Measurements from ENCODE around the gene HAPLN1. TPM values are rescaled to one million over a fixed set of nuclear protein-coding genes. Genes with fewer than 3 reads are reported as not detected.

Gene HAPLN1
- total RNA-seq, 1 donor from 2014 or later, result 5.7 TPM

DNA sequence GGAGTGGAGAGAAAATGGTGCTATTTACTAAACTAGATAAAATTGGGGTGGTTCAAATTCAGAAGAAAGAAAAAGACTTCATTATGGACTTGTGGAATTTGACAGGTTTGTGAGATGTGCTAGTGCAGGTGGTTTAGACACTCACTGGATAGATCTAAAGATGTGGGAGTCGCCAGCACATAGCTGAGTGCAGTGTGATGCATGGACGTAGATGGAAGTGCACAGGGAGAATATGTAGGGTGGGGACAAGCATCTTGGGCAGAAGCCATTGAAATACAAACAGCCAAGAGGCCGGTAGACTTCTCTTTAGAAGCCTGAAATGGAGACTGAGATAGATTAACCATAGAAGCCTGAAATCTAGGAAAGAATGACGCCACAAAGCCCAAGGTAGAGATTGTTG is 10.7 kb downstream of the HAPLN1 start:
- H3K9me3 Mint-ChIP-seq, result peaks cover 20% of the 10 kb centered on the region
- no peaks in the 10 kb centered on the region for H3K27me3 Mint-ChIP-seq (ENCODE audit: insufficient read depth, low read depth)
- Histone ChIP-seq H3K4me3 (no peak overlapping the region), H2AFZ (replicated peaks) (no peak overlapping the region), H3F3A (ENCODE audit: low read depth) (peaks cover 4% of the 10 kb centered on the region), H3K36me3 (no peaks in the 10 kb centered on the region), H3K27ac (no peak overlapping the region), H3K9ac (no peak overlapping the region), H3K27me3 (no peaks in the 10 kb centered on the region), H3K4me2 (no peak overlapping the region), H3K4me1 (peaks cover 5% of the 10 kb centered on the region), H3K9me3 (ENCODE audit: low read depth) (peaks cover 5% of the 10 kb centered on the region), H3K79me2 (ENCODE audit: low read depth) (no peaks in the 10 kb centered on the region), H4K20me1 (ENCODE audit: low read depth) (no peaks in the 10 kb centered on the region)
- H3K27ac Mint-ChIP-seq, result no peak overlapping the region
- H3K4me3 Mint-ChIP-seq, result no peak overlapping the region
- H3K4me1 Mint-ChIP-seq, result no peaks in the 10 kb centered on the region
- no peak for DNase-seq (ENCODE audit: low spot score)
- H3K36me3 Mint-ChIP-seq, result no peaks in the 10 kb centered on the region
- TF ChIP-seq EZH2phosphoT487 (IDR thresholded peaks at IDR 0.05), result no peak

- H3K36me3 Mint-ChIP-seq, result no peaks in the 10 kb centered on the region
Observed at GRCh38 chr5:83708170-83708569, 12.5 kb downstream of the HAPLN1 start.

DNA sequence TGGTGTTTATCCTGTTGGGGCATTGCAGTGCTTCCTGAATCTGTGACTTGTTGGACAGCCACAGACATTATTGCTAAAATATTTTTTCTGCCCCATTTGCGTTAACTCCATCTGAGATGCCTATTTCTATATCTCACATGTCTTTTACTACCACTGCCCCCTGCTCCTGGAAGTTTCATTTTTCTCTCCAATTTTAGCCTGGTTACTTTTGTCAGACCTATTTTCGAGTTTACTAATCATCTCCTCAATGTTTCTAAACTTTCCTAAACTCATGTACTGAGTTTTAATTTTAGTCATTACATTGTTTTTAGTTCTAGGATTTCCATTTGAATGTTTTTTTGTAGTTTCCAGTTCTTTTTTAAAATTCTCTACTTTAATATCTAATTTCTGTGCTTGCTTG is 17.6 kb downstream of the HAPLN1 start:
- Mint-ChIP-seq H3K4me1 (no peaks in the 10 kb centered on the region), H3K4me3 (no peak overlapping the region), H3K36me3 (no peaks in the 10 kb centered on the region), H3K27ac (no peak overlapping the region), H3K9me3 (peaks cover 29% of the 10 kb centered on the region), H3K27me3 (ENCODE audit: insufficient read depth, low read depth) (no peaks in the 10 kb centered on the region)
- no peak overlapping the region for H3K9ac ChIP-seq
- H3K4me2 ChIP-seq, result no peak overlapping the region
- no peaks in the 10 kb centered on the region for H3K36me3 ChIP-seq
- no peak for DNase-seq (ENCODE audit: low spot score)
- TF ChIP-seq, protein P1, sequence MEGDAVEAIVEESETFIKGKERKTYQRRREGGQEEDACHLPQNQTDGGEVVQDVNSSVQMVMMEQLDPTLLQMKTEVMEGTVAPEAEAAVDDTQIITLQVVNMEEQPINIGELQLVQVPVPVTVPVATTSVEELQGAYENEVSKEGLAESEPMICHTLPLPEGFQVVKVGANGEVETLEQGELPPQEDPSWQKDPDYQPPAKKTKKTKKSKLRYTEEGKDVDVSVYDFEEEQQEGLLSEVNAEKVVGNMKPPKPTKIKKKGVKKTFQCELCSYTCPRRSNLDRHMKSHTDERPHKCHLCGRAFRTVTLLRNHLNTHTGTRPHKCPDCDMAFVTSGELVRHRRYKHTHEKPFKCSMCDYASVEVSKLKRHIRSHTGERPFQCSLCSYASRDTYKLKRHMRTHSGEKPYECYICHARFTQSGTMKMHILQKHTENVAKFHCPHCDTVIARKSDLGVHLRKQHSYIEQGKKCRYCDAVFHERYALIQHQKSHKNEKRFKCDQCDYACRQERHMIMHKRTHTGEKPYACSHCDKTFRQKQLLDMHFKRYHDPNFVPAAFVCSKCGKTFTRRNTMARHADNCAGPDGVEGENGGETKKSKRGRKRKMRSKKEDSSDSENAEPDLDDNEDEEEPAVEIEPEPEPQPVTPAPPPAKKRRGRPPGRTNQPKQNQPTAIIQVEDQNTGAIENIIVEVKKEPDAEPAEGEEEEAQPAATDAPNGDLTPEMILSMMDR (IDR thresholded peaks at IDR 0.05), result no peak
- no peak for TF ChIP-seq EZH2 (IDR thresholded peaks at IDR 0.05)
- no peak overlapping the region for H3K27ac ChIP-seq
- no peaks in the 10 kb centered on the region for H3K4me1 ChIP-seq
- H4K20me1 ChIP-seq (ENCODE audit: low read depth), result no peaks in the 10 kb centered on the region
- H2AFZ ChIP-seq (replicated peaks), result no peak overlapping the region
- no peak overlapping the region for H3K4me3 ChIP-seq
- H3F3A ChIP-seq (ENCODE audit: low read depth), result no peaks in the 10 kb centered on the region
- no peaks in the 10 kb centered on the region for H3K79me2 ChIP-seq (ENCODE audit: low read depth)
- H3K27me3 ChIP-seq, result no peaks in the 10 kb centered on the region
- H3K9me3 ChIP-seq (ENCODE audit: low read depth), result peaks cover 5% of the 10 kb centered on the region

More at GRCh38 chr5:83708170-83708569, 12.5 kb downstream of the HAPLN1 start:
- no peaks in the 10 kb centered on the region for H3K4me1 Mint-ChIP-seq
- H3K4me3 Mint-ChIP-seq, result no peak overlapping the region
- no peak overlapping the region for H3K27ac Mint-ChIP-seq
- Histone ChIP-seq H3F3A (ENCODE audit: low read depth) (no peaks in the 10 kb centered on the region), H3K9ac (no peak overlapping the region), H3K27me3 (no peaks in the 10 kb centered on the region), H3K4me2 (no peak overlapping the region), H3K79me2 (ENCODE audit: low read depth) (no peaks in the 10 kb centered on the region), H3K9me3 (ENCODE audit: low read depth) (peaks cover 5% of the 10 kb centered on the region), H3K27ac (no peak overlapping the region), H3K4me3 (no peak overlapping the region), H3K4me1 (no peaks in the 10 kb centered on the region), H4K20me1 (ENCODE audit: low read depth) (no peaks in the 10 kb centered on the region), H2AFZ (replicated peaks) (no peak overlapping the region), H3K36me3 (no peaks in the 10 kb centered on the region)
- H3K9me3 Mint-ChIP-seq, result peaks cover 29% of the 10 kb centered on the region
- TF ChIP-seq EZH2 (IDR thresholded peaks at IDR 0.05), result no peak
- no peak for TF ChIP-seq EZH2phosphoT487 (IDR thresholded peaks at IDR 0.05)
- TF ChIP-seq, protein P1 (IDR thresholded peaks at IDR 0.05), result no peak
- H3K27me3 Mint-ChIP-seq (ENCODE audit: insufficient read depth, low read depth), result no peaks in the 10 kb centered on the region
- no peak for DNase-seq (ENCODE audit: low spot score)

- TF ChIP-seq, protein P1 (IDR thresholded peaks at IDR 0.05), result no peak
- TF ChIP-seq EZH2 (IDR thresholded peaks at IDR 0.05) (no peak), EZH2phosphoT487 (IDR thresholded peaks at IDR 0.05) (no peak)
- Mint-ChIP-seq H3K27me3 (ENCODE audit: insufficient read depth, low read depth) (no peaks in the 10 kb centered on the region), H3K36me3 (no peaks in the 10 kb centered on the region), H3K4me3 (no peak overlapping the region), H3K27ac (no peak overlapping the region), H3K4me1 (no peaks in the 10 kb centered on the region), H3K9me3 (peaks cover 25% of the 10 kb centered on the region)
- H3F3A ChIP-seq (ENCODE audit: low read depth), result no peaks in the 10 kb centered on the region
- H3K27me3 ChIP-seq, result no peaks in the 10 kb centered on the region
- peaks cover 5% of the 10 kb centered on the region for H3K9me3 ChIP-seq (ENCODE audit: low read depth)
- no peak overlapping the region for H2AFZ ChIP-seq (replicated peaks)
- no peak overlapping the region for H3K4me2 ChIP-seq
- H3K4me1 ChIP-seq, result no peaks in the 10 kb centered on the region
- H4K20me1 ChIP-seq (ENCODE audit: low read depth), result no peaks in the 10 kb centered on the region
- no peak overlapping the region for H3K27ac ChIP-seq
- H3K9ac ChIP-seq, result no peak overlapping the region
- no peak overlapping the region for H3K4me3 ChIP-seq
- H3K36me3 ChIP-seq, result no peaks in the 10 kb centered on the region
- no peaks in the 10 kb centered on the region for H3K79me2 ChIP-seq (ENCODE audit: low read depth)
- DNase-seq (ENCODE audit: low spot score), result no peak
Observed at GRCh38 chr5:83701886-83702285, 18.8 kb downstream of the HAPLN1 start.

Measured in neural progenitor cell (in vitro differentiated cells).